ENCODE measurements around the gene PEAK3.

- TF ChIP-seq CTCF (IDR thresholded peaks at IDR 0.05) (no peak), POLR2A (IDR thresholded peaks at IDR 0.05) (no peak), EP300 (IDR thresholded peaks at IDR 0.05) (no peak)
Observed at GRCh38 chr19:2315121-2315817, 33.3 kb upstream of the PEAK3 start.

Measured in upper lobe of left lung (tissue), 4 donors.